IPS DF 6.9 (cell line): ENCODE data around the gene SND1.

Experiments used
- DNase-seq: peaks from one replicate; pipeline ENCODE4 v3.0.0-alpha.2; 2013; ENCODE audit warnings: low read depth, low spot score
- H3K27ac ChIP-seq: one replicate; pipeline ENCODE4 v1.5.1; 2013; ENCODE audit warnings: low read length, control low read depth
- H3K27me3 ChIP-seq: 2 replicates; pipeline ENCODE4 v1.6.1; 2013; ENCODE audit warnings: mild to moderate bottlenecking, low read length; ENCODE audit not compliant: control insufficient read depth, insufficient read depth
- H3K36me3 ChIP-seq: 2 replicates; pipeline ENCODE4 v1.6.1; 2013; ENCODE audit warnings: low read length; ENCODE audit not compliant: control insufficient read depth, insufficient read depth
- H3K4me1 ChIP-seq: 2 replicates; pipeline ENCODE4 v1.6.1; 2013; ENCODE audit warnings: low read length; ENCODE audit not compliant: control insufficient read depth, insufficient read depth
- H3K4me3 ChIP-seq: 2 replicates; pipeline ENCODE4 v1.5.1; 2013; ENCODE audit warnings: mild to moderate bottlenecking, low read length
- H3K9me3 ChIP-seq: 2 replicates; pipeline ENCODE4 v1.6.1; 2013; ENCODE audit warnings: low read length, inconsistent platforms; ENCODE audit not compliant: control insufficient read depth, insufficient read depth
- WGBS: extraction: QIAGEN DNeasy Blood & Tissue Kit; methylation state at CpG from one replicate; pipeline ENCODE4 v1.1.7; 2013; ENCODE audit warnings: mixed read lengths, missing lambda C conversion rate; ENCODE audit not compliant: insufficient read length, insufficient coverage; 5-methylcytosine and 5-hydroxymethylcytosine counted together

SND1 gene

DNA sequence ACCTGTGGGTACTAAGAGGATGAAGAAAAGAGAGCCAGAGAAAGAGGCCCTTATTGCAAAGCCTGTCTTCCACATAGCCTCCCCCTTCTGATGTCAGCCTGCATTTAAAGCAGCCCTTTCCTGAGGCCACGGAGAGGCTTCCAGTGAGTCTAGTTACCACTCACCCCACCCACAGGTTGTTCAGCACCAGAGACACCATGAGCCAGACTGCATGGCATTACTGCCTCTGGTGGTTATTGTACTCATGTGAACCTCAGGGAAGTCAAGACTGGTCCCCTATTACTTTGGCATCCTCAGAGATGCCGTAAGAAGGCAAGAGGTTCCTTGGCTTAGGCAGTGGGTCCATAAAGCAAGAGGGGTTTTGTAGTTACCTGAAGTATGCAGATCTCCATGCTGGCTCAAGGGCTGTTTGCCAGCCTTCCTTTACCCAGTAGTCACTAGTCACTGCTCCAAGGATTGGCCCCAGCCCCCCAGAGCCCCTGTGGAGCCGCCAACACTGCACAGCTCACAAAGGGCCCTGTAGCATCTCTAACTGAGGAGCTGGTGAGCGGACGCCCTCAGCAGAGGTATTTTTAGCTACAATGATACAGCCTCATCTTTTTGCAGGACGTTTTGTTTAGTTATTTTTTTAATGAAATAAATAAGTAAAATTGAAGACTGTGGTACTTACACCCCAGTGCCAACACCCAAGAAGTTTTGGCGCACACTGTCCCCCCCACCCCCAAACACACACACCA lies 358.6 kb downstream of the SND1 start:
- Histone ChIP-seq H3K27ac (no peak overlapping the region), H3K36me3 (0 out of 2 replicates have a peak, but pooled peaks cover 3% of the 10 kb centered on the region), H3K27me3 (no peaks in the 10 kb centered on the region), H3K4me1 (peaks cover 4% of the 10 kb centered on the region), H3K9me3 (no peaks in the 10 kb centered on the region), H3K4me3 (no peak overlapping the region)
- no CpG with 5 or more reads among the region's 7 CpGs for WGBS
- DNase-seq = no peak

DNA sequence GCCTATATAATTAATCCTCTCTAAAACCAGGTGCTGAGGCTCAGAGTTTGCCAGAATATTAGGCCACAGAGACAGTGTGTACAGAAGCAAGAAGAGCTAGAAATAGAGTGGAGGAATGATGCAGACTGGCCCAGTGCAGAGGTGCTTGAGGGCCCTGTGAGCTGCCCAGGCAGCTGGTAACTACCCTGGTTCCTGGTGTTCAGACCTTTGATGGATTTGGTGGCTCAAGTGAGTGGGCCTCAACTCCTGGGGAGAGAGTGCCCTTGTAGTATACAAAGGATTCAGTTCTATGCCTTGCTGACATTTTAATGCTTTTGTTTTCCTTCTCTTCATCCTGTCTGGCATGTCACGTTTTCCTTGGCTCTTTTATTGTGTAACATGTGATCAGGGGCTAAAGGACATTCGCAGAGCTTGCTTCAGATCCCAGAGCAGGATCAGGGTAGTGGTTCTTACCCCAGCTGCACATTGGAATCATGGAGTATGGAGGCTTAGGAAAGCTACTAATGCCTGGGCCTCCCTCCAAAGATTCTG lies 359.2 kb downstream of the SND1 start:
- H3K27ac ChIP-seq = no peak overlapping the region
- H3K4me1 ChIP-seq = peaks cover 4% of the 10 kb centered on the region
- H3K9me3 ChIP-seq = no peaks in the 10 kb centered on the region
- 0 out of 2 replicates have a peak, but pooled peaks cover 3% of the 10 kb centered on the region for H3K36me3 ChIP-seq
- no CpG with 5 or more reads among the region's 2 CpGs for WGBS
- no peak for DNase-seq
- no peak overlapping the region for H3K4me3 ChIP-seq
- H3K27me3 ChIP-seq = no peaks in the 10 kb centered on the region

DNA sequence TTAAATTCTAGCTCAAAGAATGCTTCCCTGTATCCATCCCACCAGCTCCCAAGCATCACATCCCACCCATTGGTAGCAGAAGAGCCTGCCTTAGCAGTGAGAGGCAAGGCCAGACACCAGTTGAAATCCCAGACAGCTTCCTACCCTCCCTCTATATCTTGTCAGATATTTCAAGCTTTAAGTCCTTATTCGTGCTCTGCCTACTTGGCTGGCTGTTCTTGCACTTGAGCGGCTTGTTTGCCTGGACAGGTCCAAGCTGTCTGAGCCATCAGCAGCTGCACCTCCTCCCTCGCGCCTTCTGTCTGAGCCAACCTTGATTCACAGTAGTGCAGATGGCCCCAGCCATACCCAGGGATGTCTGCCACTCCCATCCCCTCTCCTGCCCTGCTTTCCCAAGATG lies 362.8 kb downstream of the SND1 start:
- no peak for DNase-seq
- H3K4me1 ChIP-seq = peaks cover 13% of the 10 kb centered on the region
- no peak overlapping the region for H3K4me3 ChIP-seq
- H3K27ac ChIP-seq = no peak overlapping the region
- WGBS = no CpG with 5 or more reads among the region's 4 CpGs
- no peaks in the 10 kb centered on the region for H3K27me3 ChIP-seq
- H3K9me3 ChIP-seq = no peaks in the 10 kb centered on the region
- H3K36me3 ChIP-seq = 0 out of 2 replicates have a peak, but pooled peaks cover 3% of the 10 kb centered on the region

DNA sequence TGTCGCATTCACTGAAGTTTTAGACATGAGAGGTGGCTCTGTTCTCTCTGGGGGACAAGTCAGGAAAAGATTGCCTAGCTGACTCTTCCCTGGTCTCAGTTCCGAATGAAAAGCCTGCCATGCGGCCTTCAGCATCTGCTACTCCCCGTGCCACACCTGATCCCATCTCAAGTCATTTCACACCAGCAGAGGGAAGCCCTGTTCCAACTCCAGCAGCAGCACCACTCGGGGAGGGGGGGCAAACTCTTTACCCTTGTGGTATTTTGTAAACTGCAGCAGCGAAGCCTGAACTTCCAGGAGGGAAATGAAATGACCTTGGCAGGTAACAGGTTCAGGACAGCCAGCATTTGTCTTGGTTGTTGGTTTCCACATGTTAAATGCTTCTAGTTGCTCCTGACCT lies 365.5 kb downstream of the SND1 start:
- no peaks in the 10 kb centered on the region for H3K9me3 ChIP-seq
- no peaks in the 10 kb centered on the region for H3K36me3 ChIP-seq
- no peaks in the 10 kb centered on the region for H3K27me3 ChIP-seq
- no peak overlapping the region for H3K4me3 ChIP-seq
- no peak for DNase-seq
- H3K4me1 ChIP-seq = peaks cover 12% of the 10 kb centered on the region
- H3K27ac ChIP-seq = no peak overlapping the region
- no CpG with 5 or more reads among the region's 6 CpGs for WGBS

DNA sequence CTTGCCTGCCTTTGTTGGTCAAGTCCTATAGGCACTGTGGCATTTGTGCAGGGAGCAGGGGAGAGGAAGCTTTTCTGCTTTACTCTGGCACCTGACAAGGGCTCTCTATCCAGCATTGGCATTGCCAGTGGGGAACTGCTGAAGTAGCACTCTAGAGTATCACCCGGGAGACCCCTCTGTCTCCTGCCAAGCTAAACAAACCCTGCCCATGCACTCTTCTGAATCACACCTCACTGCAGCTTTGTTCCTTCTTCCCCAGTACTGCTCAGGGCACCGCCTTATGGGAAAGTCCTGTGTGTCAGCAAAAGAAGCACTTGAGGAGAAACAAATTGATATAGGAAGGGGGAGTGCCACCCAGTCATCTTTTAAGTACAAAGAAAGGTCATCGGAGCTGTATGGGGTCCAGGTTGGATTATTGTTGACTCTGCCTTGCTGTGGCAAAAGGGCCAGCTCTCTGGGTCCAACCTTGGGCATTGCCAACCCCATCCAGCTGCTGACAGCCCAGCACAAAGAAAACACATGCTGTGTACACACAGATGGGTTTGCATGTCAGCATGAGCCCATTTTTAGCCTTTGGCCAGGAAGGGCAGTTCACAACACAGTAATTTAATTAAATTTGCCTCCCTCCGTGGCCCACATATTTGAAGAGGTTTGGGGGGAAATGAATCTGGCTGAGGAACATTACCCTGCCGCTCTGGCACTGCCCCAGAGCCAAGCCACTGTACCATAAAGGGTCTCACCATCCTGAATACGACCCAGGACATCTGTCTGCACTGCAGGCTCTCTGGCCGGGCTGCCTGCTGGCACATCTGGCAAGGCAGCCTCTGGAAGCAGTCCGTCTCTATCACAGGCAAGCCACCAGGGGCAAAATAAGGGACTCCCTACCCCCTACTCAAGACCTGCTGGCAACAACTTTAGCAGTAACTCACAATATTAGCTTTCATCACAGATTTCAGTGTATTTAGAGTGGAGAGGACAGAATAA lies 366.2 kb downstream of the SND1 start:
- no peak overlapping the region for H3K4me3 ChIP-seq
- no peaks in the 10 kb centered on the region for H3K27me3 ChIP-seq
- H3K4me1 ChIP-seq = peaks cover 12% of the 10 kb centered on the region; the same call in 1 of the 2 replicates
- H3K27ac ChIP-seq = no peak overlapping the region
- H3K36me3 ChIP-seq = no peaks in the 10 kb centered on the region
- DNase-seq = no peak
- H3K9me3 ChIP-seq = no peaks in the 10 kb centered on the region
- WGBS = no CpG with 5 or more reads among the region's 8 CpGs

DNA sequence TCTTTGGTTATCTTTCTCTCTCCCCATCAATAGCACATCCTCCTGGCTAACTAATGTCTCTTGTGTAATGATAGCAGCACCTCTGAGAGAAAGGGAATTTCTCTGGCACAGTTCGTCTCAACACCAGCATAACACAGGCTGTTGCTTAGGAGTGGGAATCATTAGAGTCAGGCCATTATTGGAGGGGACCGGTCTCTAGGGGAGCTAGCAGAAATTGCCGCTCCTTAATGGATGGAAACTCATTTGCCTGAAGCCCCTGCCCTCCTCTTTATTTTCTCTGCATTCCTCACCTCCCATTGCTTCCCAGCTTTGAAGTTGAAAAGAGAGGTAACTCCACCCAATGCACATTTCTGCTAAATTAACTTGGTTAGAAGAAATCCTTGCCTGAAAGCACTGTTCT lies 367.3 kb downstream of the SND1 start:
- Histone ChIP-seq H3K27me3 (no peaks in the 10 kb centered on the region), H3K4me3 (no peak overlapping the region), H3K9me3 (no peaks in the 10 kb centered on the region), H3K36me3 (no peaks in the 10 kb centered on the region), H3K4me1 (peaks cover 12% of the 10 kb centered on the region; the same call in 1 of the 2 replicates), H3K27ac (no peak overlapping the region)
- WGBS = no CpG with 5 or more reads among the region's 3 CpGs
- no peak for DNase-seq

DNA sequence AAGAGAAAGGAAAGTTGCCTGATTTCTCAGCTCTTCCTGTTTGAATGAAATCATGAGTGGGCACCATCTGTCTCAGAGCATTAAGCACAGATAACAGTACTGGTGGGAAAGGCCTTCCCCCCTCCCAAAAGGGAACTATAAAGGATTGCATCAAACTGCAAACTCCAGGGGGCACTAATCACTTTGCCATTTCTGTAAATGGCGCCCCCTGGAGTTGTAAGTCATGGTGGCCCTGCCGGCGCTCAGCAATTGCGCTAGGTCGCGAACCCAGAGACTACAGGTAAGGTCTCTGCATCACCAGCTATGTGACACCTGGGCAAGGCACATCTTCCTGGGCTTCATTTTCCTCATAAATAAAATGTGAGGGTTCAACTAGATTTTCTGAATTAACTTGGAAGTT lies 368.2 kb downstream of the SND1 start:
- H3K36me3 ChIP-seq = no peaks in the 10 kb centered on the region
- H3K27ac ChIP-seq = no peak overlapping the region
- peaks cover 12% of the 10 kb centered on the region; the same call in 1 of the 2 replicates for H3K4me1 ChIP-seq
- H3K27me3 ChIP-seq = no peaks in the 10 kb centered on the region
- no CpG with 5 or more reads among the region's 6 CpGs for WGBS
- DNase-seq = no peak
- H3K9me3 ChIP-seq = no peaks in the 10 kb centered on the region
- no peak overlapping the region for H3K4me3 ChIP-seq

DNA sequence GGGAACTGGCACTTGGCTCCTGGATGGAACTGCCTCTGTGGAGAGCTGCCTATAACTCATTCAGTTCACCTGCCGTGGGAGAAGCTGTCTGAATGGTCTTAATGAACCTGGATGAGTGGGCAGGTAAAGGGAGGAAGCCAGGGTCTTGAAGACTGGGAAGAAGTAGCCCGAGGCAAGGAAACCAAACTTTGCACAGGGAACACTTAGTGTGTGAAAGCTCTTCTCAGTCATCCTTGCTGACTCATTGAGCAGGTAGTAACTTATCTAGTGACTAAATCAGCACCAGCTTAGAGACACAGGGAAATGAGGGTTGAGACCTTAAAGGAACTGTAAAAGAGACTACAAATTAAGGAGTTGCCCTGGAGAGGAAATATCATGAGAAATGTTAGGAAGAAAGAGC lies 369.4 kb downstream of the SND1 start:
- Histone ChIP-seq H3K4me1 (peaks cover 12% of the 10 kb centered on the region; the same call in 1 of the 2 replicates), H3K27ac (no peak overlapping the region), H3K27me3 (no peaks in the 10 kb centered on the region), H3K4me3 (no peak overlapping the region), H3K36me3 (no peaks in the 10 kb centered on the region), H3K9me3 (no peaks in the 10 kb centered on the region)
- DNase-seq = no peak
- no CpG with 5 or more reads among the region's 2 CpGs for WGBS

DNA sequence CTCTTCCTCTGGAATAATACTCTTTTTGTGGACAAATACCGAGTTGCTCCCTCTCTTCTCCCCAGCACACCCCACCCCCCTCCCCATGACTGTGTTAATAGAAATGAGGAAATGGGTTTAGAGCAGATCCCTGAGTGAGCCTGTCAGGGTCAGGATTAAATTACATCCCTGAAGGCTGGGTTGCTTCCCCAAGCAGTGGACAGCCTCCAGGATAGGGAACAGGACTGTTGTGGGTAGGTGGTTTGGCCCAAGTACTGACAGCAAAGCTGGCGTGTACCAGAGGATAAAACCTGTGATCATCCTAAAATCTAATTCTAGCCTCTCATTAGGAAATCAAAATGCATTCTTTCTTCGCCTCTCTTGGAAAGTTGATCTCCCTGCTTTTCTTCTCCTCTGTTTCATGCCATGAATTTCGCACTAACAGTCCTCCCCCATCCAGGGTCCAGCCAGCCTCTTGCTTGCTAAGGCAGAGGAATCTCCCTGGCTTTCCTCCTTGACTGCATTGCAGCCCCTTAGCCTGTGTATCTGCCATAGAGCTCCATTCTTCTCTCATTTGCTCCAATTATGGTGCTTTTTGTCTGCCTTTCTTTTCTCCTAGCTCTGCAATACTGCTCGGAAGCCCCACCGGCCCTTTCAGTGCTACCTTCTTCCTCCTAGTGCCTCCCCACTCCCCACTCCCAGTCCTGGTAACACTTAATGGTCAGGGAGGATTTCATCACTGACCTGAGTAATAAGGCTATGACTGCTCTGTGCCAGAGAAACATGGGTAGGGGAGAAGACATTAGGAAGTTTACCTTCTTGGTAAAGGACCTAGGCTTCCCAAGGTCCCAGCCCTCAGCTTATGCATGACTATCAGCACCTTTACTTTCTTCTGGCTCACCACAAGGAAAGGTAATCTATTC lies 370.9 kb downstream of the SND1 start:
- Histone ChIP-seq H3K27ac (no peak overlapping the region), H3K27me3 (no peaks in the 10 kb centered on the region), H3K36me3 (no peaks in the 10 kb centered on the region), H3K9me3 (no peaks in the 10 kb centered on the region), H3K4me3 (no peak overlapping the region), H3K4me1 (peaks cover 14% of the 10 kb centered on the region; the same call in 1 of the 2 replicates)
- no peak for DNase-seq
- no CpG with 5 or more reads among the region's 6 CpGs for WGBS
